GM21390 (cell line): ENCODE results near the gene RAB19.

Experiments used
- ATAC-seq: cut with Tn5 transposase; IDR thresholded peaks from one replicate; pipeline ENCODE4 v1.9.1; 2021; ENCODE audit not compliant: unreplicated experiment

RAB19 gene, protein sequence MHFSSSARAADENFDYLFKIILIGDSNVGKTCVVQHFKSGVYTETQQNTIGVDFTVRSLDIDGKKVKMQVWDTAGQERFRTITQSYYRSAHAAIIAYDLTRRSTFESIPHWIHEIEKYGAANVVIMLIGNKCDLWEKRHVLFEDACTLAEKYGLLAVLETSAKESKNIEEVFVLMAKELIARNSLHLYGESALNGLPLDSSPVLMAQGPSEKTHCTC

DNA sequence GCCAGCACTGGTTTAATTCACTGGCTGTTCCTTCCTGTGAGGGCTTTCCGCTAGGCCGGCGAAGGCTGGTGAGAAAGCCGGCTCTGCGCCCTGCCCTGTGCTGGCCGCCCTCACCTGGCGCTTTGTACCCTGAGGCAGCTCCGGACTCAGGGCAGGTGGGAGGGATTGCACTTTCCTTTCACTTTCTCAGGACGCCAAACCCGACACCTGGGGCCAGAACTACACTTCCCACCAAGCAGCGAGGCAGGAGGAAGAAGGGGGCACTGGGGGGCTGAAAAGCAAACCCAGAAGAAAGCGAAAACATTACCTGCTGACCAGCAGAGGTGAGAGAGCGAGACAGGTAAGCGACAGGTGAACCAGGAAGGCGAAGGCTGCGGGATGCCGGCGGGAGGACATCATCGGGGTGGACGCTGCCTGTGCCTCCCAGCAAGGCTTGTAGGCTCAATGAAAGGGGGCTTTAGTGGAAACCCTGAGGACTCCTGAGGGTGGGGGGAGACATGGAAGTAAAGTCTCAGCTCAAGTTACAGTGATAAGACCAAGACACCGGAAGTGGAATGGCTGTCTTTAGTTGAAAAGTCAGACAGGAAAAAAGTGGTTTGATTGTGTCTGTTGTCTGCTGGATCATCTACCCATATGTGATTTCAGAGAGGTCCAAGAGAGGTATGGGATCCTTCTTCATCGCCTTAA, at the start of gene RAB19:
Gene RAB19 (plus strand): TSS at position 181 of the 687 bp plus-strand sequence. CDS start 3,589 bp downstream, outside the sequence.
- ATAC-seq = peak; percentile 49

DNA sequence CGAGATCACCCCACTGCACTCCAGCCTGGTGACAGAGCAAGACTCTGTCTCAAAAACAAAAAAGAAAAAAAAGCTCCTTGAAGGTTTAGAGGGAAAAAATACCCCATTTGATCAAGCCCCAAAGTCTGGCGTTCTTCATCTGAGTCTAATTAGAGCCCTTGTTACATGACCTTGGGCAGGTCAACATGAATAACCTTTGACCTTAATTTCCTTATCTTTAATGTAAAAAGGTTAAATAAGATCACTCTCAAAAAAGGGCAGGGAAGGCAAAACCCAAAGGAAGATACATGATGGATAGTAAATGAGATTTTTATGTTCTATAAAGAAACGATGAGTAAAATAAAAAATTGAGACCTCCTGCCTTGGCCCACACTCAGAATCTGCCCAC, 45.8 kb upstream of the RAB19 start:
- ATAC-seq = no peak

DNA sequence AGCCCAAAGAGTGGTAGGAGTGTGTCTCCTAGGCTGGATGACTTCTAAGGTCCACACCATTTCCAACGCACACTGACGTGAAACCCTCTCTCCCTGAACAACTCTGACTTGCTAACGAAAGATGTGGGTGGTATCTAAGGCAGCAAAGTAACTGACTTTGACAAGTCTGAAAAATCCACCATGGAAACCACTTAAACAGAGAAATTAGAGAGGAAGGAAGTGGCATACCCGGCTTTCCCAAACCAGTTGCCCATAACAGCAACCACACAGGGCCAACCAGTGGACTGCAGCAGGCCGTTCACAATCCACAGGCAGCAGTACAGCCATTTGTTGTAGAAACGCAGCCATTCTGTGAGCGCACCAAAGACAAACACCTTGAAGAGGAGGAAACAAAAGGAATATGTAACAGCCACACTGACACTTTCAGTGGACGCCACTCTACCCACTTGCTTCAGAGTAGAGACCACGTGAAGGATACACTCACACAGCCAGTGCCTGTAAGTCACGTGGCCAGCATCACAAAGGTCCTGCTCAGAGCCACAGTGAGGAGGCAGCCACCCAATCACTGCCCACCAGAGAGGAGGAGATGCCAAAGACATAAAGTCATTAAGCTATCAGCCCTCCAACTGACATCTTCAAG, 45.3 kb upstream of the RAB19 start:
- no peak for ATAC-seq

DNA sequence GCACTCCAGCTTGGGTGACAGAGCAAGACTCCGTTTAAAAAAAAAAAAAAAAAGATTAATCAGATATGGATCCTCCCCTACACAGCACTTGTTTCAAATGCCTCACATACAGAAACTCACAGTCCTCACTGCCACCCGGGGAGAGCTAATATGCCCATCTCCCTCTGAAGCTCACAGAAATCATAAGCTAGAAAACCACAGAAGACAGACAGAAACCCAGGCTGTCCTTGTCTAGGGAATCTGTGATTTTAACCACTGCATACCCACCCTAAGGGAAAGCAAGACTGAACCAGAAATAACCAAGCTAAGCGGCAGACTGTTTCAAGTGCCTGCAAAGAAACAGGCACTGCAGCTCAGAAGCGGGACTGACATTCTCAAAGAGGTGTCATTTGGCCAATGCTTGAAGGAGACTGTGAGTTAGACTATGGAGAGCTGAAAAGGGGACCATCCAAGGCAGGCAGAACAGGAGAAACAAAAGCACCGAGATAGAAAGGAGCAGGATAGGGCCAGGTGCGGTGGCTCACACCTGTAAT, 43.1 kb upstream of the RAB19 start:
- no peak for ATAC-seq

DNA sequence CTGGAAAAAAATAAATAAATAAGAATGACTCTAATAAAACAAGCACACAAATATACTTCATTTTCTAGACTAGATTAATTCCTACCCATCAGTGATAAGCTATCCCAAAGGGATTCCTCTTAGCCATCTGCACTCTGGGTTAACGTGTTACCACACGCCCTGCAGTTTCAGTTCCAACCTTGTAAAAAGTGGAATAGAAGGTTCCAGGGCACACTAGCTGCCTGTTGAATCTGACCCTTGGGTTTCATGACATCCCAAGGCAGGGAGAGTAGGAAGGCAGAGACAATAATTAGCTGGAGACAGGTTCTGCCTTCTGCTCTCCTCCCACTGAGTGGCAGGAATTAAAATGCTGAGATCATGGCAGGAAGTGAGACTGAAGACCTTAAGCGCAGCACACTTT, 39.0 kb upstream of the RAB19 start:
- no peak for ATAC-seq

DNA sequence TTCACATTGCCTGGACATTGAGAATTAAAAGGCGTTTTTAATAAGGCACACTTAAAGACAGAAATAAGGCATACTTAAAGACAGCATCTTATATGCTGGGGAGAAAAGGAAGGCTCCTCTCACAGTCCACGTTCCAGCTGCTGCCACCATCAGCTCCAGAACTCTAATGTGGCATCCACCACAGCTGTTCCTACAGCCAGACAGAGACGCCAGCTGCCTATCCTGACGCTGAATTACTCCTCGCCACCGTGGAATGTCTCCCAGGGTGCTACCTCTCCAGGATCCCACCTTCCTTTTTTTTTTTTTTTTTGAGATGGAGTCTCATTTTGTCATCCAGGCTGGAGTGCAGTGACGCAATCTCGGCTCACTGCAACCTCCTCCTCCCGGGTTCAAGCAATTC, 36.3 kb upstream of the RAB19 start:
- ATAC-seq = no peak

DNA sequence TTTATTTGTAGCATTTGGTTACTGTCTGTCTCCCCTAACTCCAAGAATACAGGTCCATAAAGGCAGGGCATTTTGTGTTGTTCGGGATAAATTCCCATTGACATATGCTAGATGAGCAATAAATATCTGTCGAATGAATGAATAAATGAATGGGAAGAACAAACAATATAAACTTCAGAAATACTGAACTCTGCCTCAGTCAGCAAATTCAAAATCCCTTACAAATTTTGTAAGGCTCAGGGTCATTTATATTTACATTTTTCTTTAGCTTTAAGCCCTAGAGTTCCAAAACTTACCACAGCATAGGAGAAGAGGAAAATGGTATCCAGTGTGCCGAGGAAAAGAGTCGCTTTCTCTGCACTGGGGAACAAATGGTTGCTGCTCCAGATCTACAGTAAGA, 34.6 kb upstream of the RAB19 start:
- ATAC-seq = no peak

DNA sequence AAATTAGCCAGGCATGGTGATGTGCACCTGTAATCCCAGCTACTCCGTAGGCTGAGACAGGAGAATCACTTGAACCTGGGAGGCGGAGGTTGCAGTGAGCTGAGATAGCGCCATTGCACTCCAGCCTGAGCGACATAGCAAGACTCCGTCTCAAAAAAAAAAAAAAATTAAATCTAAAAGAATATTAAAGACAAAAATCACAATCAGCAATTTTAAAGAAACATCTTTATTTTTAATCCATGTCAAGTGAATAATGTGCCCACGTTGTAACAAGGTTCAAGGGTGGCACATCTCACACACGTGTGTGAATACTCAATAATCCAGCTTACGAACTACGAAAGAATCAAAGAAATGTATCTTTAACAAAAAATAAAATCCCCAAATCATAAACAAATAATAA, 28.5 kb upstream of the RAB19 start:
- ATAC-seq = no peak

DNA sequence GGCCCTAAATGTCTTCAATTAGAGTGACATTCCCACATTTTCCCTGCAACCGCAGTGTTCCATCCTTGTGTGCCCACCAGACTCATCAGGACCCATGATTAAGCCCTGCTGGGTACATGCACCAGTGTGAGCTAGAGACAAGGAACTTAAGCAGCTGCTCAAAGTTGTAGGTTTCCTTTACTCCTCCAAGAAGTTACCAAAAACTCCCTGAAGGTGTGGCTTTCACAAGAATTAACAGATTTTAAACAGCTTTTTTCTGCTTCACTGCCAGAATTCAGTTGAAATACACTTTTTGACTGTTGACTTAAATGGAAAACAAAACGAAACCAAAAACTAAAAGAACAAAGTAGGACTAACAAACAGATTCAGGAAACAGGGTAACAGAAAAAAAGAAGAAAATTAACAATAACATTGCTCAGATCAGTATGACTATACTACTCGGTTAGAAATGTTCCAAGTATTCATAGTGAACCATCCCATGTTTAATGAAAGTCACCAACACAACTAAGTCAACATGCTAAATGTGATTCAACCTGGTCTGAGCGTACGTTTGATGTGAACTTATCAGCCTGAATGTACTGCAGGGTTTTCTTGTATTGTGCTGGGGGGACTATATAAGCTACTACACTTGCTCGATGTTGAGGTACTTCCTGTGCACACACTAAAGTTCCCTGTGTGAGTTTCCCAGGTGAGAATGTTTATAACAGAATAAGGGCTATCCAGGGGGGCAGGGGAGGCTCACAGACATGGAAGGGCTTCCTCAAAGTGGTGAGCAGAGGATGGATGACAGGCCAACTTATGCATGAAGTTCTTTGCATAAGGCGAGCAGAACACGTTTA, 27.7 kb upstream of the RAB19 start:
- ATAC-seq = no peak

DNA sequence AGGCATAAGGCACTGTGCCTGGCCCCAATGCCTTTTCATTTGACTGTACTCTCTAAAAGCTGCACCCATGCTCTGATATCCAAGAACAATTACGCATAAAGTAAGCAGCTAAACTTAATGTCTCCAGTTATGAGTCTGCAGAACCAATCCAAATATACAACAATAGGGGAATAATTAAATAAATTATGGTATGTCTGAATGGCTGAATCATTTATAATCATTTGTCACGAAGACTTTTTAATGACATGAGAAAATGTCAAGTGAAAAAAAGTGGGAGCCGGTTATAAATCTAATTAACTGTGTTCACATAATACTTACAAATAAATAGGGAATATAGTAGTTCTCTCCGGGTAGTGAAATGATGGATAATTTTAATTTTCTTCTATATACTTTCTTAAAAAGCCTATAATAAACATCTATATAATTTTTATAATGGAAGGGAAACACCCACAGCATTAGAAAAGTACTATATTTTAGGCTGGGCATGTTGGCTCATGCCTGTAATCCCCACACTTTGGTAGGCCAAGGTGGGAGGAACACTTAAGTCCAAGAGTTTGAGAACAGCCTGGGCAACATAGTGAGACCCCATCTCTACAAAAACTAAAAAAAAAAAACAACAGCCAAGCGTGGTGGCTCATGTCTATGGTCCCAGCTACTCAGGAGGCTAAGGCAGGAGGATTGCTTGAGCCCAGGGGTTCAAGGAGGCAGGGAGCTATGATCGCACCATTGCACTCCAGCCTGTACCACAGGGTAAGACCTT, 19.7 kb upstream of the RAB19 start:
- no peak for ATAC-seq

DNA sequence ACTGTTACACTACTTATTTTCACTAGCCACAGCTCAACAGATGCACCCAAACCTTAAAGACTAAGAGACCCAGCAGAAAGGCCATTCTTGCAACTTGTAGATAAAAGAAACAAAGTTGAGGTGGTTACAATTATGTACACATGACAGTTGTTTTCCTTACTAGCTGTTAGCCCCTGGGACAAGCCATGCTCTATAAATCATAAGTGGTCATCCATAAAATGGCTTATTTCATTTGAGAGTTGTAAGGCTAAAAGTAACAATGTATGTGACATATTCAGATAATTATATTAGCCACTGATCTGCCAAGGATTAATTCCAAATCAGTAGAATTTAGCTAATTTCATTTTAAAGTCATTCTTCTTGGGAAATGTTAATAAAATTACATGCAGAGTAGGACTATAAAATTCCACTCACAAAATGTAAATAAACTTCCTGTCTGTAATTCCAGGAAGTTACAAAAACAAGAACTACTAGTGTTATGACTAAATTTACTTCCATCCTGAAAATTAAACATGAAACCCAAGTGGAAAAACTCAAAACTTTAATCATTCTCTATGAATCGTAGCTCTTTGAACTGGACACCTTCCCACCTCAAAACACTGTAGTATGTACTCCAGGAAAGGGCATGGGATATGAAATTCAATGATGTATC, 18.8 kb upstream of the RAB19 start:
- ATAC-seq = no peak

DNA sequence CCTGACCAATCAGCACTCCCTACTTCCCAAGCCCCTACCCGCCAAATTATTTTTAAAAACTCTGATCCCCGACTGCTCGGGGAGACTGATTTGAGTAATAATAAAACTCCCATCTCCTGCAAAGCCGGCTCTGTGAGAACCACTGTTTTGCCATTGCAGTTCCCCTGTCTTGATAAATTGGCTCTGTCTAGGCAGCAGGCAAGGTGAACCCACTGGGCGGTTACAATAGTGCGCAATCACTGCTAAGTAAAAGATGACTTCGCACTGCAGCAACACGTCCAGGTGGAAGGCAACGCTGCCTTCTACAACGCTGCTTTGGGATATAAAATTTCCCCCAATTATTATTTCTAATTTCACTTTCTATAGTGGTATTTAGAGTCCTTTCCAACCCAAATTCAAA, 14.4 kb upstream of the RAB19 start:
- ATAC-seq = no peak

DNA sequence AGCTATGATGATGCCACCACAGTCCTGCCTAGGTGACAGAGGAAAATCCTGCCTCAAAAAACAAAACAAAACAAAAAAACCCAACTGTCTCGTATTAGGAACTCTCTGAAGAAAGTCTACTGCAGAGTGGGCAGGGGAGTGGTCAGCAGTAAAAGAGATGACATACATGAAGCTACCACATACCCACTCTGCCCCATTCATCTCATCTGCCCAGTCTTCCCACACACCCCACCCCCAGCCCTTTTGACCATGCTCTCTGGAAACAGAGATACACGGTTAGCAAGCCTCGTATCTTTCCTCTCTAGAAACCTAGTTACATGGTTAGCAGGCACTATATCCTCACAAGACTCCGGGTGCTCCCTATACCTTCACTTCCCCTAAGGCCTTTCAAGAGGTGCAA, 13.8 kb upstream of the RAB19 start:
- peak; percentile 16 for ATAC-seq

DNA sequence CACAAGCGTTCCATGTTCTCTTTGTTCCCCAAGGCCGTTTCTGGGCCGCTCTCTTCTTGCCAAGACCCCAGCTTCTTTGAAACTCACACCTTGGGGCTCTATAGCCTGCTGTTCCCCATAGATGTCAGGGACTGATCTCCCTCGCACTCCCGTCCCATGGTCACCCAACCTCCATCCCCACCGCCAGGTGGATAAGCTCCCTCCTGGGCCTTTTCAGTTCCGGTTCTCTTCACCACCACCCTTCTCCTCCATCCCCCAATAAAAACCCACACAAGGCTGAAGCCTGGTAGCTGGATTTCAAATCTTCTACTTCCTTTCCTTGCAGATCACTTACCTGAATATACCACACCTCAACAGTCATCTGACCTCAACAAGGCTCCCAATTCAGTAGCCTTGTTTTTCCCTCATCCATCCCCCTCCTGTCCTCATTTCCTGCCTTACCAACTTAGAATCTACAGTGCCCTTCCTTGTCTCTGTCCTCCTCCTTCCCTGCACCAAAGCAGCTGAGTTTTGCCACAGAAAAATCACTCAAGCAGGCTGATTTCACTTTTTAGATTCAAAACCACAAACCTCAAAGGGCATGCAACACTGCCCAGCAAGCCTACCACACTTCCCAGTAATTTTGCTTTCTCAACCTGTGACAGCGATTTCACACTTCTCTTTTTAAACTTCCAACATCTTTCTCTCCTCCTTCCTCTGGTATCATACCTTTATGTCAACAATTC, 13.2 kb upstream of the RAB19 start:
- ATAC-seq = peak; percentile 65

DNA sequence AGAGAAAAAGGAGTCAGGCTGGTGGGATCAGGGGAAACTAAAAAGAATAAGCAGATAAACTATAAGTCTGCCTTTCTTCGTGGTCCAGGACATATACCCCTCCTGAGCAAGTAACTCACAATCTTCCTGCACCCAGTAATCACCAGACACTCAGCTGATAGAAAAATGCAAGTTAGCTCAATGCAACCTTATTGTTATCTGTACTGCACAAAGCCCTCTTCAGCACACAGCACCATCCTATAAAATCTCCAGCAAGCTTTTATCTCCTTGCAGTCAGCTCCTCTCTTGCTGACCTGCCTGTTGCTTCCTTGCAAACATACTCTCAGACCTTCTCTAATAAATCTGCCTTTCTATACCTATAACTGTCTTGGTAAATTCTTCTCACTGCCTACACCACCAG, 12.2 kb upstream of the RAB19 start:
- ATAC-seq = no peak

DNA sequence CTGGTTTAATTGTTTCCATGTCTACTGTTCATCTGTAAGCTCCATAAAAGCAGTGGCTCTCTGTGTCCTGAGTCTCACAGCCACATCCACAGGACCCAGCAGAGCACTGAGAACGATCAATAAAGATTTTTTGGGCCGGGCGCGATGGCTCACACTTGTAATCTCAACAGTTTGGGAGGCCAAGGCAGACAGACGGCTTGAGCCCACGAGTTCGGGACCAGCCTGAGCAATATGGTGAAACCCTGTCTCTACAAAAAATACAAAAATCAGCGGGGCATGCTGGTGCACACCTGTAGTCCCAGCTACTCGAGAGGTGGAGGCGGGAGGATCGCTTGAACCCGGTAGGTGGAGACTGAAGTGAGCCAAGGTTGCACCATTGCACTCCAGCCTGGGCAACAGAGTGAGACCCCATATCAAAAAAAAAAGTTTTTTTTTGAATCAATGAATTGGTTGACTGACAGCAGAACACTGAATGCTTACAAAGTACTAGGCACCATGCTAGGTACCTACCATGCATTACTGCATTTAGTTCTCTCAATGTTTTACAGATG, 10.0 kb upstream of the RAB19 start:
- no peak for ATAC-seq

DNA sequence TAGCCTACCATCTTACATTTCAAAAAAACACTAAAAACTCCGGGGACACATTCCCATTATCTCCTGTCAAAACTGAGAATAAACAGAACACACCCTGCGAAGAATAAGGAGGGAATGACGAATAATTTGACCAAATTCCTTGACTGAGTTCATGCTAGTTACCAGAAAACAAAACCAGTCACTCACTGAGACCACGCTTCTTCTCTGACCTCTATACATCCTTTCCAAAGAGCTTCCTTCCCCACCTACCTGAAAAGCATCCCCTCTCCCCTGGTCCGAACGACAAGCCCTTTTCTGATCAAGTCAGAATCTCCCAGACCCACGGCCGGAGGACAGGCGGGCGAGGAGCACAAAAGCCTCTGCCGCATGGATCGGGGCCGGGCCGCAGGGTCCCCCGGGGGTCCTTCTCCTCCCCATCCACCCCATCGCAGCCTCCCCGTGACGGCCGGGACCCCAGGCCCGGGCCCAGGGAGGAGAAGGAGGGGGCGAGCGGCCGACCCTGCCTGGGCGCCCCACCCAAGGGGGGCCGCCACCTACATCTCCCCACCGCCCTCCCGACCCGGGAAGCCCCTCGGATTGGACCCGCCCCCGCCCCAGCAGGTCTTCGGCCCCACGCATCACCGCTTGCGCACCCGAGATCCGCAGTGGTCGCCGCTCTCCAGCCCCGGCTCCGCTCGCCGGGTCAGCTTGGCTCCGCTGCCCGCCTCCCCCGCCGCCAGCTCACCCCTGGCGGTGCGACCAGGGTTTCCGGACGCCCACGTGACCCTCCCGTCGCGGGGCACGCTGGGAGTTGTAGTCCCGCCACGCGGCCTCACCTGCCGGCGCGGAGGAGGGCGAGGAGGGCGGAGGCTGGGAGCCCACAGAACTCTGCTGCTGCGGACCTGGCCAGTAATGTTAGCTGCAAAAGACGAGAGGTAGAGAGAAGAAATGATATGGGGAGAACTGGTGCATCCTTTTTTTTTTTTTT, 5.8 kb upstream of the RAB19 start, which contains the start of gene SLC37A3:
Gene SLC37A3 (minus strand): TSS at position 747 of the 967 bp plus-strand sequence. CDS start 16,004 bp downstream, outside the sequence.
- ATAC-seq = peak; percentile 99

DNA sequence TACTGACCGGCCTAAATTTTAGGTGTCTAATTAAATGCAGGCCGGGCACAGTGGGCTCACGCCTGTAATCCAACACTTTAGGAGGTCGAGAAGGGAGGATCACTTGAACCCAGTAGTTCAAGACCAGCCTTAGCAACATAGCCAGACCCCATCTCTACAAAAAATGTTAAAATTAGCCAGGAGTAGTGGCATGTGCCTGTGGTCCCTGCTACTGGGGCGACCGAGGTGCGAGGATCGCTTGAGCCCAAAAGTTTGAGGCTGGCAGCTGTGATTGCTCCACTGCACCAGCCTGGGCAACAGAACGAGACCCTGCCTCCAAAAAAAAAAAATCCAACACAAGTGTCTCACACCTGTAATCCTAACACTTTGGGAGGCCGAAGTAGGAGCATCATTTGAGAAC, 5.0 kb upstream of the RAB19 start:
- ATAC-seq = no peak
